ENCODE data around the gene OR2V1.
"Not testable (repeated sequence)": the region's sequence is repeated elsewhere in the genome, so short reads cannot be mapped to it uniquely, and the experiment has no call there.

The OR2V1 gene

DNA sequence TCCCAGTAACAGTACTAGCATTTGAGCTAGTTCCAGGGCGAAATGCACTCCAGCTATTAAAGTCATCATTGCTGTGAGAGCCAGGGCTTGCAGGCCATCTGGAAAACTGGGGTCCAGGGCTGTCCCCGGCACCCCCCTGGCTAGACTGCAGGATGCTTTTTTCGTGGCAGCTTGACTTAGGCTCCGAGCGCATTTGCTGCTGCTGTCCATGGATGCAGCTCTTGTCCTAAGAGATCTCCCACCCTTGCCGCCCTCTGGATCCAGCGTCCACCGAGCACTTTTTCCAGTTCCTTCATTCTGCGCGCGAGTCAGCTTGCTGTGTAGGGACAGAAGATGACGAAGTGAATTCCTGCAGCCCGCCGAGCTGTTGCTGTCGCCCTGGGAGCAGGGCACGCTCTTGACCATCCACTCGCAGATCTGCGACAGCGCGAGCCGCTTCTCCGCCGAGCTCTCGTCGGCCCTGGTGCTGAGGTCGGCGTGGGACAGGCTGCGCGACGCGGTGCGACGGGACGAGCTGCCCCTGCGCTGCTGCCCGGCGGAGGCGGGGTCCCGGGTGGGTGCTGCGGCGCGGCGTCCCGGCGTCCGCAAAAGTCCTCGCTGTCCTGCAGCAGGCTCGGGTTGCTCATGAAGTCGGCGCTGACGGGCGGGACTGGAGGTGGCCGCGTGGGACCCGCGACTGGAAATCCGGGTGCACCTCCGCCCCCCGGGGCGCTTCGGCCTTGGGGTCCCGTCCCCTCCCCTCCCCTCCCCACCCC lies 30.7 kb downstream of the OR2V1 start:
- TF ChIP-seq, protein P1, sequence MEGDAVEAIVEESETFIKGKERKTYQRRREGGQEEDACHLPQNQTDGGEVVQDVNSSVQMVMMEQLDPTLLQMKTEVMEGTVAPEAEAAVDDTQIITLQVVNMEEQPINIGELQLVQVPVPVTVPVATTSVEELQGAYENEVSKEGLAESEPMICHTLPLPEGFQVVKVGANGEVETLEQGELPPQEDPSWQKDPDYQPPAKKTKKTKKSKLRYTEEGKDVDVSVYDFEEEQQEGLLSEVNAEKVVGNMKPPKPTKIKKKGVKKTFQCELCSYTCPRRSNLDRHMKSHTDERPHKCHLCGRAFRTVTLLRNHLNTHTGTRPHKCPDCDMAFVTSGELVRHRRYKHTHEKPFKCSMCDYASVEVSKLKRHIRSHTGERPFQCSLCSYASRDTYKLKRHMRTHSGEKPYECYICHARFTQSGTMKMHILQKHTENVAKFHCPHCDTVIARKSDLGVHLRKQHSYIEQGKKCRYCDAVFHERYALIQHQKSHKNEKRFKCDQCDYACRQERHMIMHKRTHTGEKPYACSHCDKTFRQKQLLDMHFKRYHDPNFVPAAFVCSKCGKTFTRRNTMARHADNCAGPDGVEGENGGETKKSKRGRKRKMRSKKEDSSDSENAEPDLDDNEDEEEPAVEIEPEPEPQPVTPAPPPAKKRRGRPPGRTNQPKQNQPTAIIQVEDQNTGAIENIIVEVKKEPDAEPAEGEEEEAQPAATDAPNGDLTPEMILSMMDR (IDR thresholded peaks at IDR 0.05; ENCODE audit: insufficient read depth, low read depth, low read length, missing control alignments), result no peak
- DNase-seq (ENCODE audit: low read depth), result no peak
- H3K4me3 ChIP-seq (ENCODE audit: low read depth, low read length), result no peak overlapping the region

DNA sequence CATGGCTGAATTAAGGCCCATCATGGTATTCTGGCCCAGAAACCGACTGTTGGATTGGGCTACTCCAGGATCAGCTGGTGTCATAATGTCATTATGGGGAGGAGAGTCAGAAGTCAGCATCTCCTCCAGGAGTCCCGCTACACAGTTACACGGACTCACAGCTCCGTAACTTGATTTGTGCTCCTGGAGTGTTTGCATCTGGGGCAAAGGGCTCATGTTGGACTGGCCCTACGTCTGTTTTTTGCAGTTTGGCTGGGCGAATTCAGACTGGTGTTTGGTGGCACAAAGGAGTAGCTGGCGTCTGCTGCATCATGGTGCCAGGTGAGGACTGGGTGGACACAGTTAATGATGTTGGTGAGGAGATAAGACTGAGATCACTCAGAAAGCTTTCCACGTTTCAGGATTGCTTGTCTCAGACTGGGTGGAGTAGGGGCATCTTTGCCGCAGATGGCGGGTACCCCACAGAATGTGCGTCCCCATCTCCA lies 31.3 kb downstream of the OR2V1 start:
- no peak for DNase-seq (ENCODE audit: low read depth)
- H3K4me3 ChIP-seq (ENCODE audit: low read depth, low read length), result no peak overlapping the region
- TF ChIP-seq, protein P1 (IDR thresholded peaks at IDR 0.05; ENCODE audit: insufficient read depth, low read depth, low read length, missing control alignments), result no peak

DNA sequence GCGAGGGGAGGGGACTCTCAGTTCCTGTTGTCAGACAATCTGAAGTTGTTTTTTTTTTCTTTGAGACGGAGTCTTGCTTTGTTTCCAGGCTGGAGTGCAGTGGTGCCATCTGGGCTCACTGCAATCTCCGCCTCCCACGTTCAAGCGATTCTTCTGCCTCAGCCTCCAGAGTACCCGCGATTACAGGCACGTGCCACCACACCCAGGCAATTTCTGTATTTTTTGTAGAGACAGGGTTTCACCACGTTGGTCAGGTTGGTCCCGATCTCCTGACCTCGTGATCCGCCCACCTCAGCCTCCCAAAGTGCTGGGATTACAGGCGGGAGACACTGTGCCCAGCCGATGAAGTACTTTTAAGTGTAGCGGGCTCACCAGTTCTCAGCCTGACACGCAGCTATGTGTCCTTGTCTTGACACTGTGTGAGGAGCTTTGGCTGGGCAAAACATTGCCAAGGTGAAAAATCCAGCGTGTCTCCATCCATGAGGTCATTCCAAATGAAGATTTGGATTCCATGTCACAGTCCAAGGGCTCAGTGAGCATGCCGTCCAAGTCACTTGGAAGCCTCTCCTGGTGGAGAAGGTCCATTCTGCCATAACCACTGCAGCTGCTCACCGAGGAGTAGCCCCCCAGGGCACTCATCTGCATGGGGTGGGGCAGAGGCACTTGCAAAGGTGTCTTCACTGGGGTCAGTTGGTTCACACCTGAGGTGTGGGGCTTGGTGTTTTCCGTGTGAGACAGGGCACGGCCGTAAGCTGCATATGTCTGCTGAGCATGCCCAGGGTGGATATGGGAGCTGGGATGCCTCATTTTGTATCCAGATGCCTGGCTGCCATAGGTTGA lies 32.0 kb downstream of the OR2V1 start:
- no peak for DNase-seq (ENCODE audit: low read depth)
- H3K4me3 ChIP-seq (ENCODE audit: low read depth, low read length), result no peak overlapping the region
- TF ChIP-seq, protein P1 (IDR thresholded peaks at IDR 0.05; ENCODE audit: insufficient read depth, low read depth, low read length, missing control alignments), result no peak

DNA sequence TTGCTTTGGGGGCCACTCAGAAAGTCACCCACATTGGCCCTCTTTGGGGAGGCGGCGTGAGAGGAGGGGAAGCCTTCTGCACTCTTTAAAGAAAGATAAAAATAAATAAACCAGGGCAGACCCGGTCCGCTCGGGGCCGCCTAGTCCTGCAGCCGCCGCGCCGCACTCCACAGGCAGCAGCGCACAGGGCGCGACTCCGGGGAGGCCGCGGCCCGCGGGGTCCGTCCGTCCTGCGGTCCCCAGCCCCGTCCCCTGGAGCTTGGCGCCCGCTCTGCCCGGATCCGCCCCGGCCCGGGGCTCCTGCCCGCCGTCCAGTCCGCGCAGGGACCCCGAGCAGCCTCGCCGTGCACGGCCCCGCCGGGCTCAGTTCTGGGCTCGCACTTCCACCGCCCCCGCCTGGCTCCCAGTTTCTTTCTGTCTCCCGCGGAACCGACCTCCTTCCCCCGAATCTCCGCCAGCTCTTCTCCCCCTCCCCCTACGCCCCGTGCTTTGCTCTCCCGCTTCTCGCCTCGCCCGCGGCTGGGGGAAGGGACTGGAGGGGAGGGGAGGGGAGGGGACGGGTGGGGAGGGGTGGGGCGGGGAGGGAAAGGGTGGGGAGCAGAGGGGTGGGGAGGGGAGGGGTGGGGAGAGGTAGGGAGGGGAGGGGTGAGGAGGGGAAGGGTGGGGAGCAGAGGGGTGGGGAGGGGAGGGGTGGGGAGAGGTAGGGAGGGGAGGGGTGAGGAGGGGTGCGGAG lies 33.0 kb downstream of the OR2V1 start:
- DNase-seq (ENCODE audit: low read depth); H3K4me3 ChIP-seq (ENCODE audit: low read depth, low read length): not testable (repeated sequence)

DNA sequence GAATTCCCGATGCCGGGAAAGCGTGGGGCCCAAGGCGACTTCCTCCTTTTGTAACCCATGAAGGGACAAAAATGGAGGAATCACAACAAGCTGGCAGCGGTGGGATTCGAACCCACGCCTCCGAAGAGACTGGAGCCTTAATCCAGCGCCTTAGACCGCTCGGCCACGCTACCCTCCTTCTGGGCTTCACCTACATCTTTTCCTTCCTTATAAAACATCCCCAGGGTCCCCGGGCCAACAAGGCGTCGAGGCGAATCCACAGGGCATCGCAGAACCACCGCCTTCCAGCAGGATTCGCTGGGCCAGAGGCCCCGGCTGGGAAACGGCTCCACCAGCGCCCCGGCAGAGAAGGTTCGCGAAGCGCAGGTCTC lies 33.6 kb downstream of the OR2V1 start:
- not testable (repeated sequence) for H3K4me3 ChIP-seq (ENCODE audit: low read depth, low read length)

DNA sequence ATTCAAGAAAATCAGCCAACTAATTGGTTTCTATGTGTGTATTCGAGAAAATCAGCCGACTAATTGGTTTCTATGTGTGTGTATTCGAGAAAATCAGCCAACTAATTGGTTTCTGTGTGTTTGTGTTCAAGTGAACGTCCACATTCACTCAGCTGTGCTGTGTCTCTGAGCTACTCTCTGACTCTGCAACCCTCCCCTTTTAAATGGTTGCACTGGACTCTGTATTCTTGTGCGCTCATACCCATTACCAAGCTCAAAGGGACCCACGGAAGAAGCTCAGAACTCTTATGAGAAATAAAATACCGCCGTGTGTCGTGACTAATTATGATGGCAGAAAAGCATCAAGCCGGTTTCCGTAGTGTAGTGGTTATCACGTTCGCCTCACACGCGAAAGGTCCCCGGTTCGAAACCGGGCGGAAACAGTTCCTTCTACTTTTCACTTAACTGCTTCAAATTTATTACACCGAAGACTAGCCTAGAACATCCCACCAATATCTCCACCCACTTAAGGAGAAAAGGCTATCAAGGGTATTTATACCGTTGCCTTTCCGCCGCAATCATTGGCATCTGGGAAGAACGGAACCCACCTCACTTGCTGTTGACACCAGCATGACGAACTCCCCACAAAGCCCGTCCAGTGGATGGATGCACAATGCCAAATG lies 34.1 kb downstream of the OR2V1 start:
- not testable (repeated sequence) for DNase-seq (ENCODE audit: low read depth); H3K4me3 ChIP-seq (ENCODE audit: low read depth, low read length)

More for the DNA sequence above, 33.6 kb downstream of the OR2V1 start:
- not testable (repeated sequence) for DNase-seq (ENCODE audit: low read depth)

DNA sequence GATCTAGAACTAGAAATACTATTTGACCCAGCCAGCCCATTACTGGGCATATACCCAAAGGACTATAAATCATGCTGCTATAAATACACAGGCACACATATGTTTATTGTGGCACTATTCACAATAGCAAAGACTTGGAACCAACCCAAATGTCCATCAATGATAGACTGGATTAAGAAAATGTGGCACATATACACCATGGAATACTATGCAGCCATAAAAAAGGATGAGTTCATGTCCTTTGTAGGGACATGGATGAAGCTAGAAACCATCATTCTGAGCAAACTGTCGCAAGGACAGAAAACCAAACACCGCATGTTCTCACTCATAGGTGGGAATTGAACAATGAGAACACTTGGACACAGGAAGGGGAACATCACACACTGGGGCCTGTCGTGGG lies 35.8 kb downstream of the OR2V1 start:
- not testable (repeated sequence) for DNase-seq (ENCODE audit: low read depth); H3K4me3 ChIP-seq (ENCODE audit: low read depth, low read length)

DNA sequence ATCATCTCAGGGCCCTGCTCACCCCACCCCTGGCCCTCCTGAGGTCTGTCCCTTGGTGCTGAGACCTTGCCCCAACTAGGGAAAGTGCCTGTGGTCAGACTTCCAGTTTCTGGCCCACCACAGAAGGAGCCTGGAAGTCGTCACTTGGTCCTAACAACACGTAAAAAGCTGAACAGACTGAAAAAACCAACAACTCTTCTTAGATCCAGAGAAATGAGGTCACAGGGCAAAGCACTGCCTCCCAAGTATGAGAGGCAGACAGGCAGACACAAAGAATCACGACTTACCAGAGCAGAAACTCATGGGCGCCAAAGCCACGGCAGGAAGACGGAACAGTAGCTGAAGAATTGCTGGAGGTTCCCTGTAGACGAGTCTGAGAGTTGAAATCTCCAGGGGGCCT lies 38.5 kb downstream of the OR2V1 start:
- H3K4me3 ChIP-seq (ENCODE audit: low read depth, low read length), result no peak overlapping the region
- TF ChIP-seq, protein P1 (IDR thresholded peaks at IDR 0.05; ENCODE audit: insufficient read depth, low read depth, low read length, missing control alignments), result no peak
- DNase-seq (ENCODE audit: low read depth), result no peak

Measured in GM12865 (cell line).